AG10803 (cell line): ENCODE results near the gene TIMM10.
A peak's percentile ranks its signal among the peaks of the same experiment; 100 is the strongest.

Source experiments
- DNase-seq: peaks from one replicate; pipeline ENCODE4 v3.0.0; 2010; ENCODE audit warnings: low read depth
- H3K4me3 ChIP-seq: 2 replicates; pipeline ENCODE4 v1.5.1; 2011; ENCODE audit warnings: mild to moderate bottlenecking, low read length, control low read depth
- TF ChIP-seq, protein P1 (sequence below): conservative IDR thresholded peaks from 2 replicates; pipeline ENCODE4 v1.5.1; 2011; ENCODE audit warnings: mild to moderate bottlenecking, low read length, control low read depth, inconsistent platforms

The TIMM10 gene

DNA sequence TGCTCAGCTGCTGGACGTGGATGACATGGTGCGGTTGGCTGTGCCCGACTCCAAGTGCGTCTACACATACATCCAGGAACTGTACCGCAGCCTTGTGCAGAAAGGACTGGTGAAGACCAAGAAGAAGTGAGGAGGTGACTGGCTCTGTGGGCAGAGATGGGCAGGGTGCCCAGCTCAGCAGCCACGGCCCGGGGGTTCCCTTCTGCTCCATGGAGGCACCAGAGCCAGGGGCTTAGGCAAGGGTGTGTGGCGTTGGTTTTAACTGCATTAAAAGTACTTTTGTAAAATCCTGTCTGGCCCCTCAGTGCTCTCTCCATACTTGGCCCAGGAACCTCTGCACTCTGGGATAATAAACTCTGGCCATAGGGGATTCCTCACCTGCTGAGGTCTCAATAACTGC, 19.4 kb upstream of the TIMM10 start:
- no peak overlapping the region for H3K4me3 ChIP-seq
- no peak for DNase-seq
- TF ChIP-seq, protein P1, sequence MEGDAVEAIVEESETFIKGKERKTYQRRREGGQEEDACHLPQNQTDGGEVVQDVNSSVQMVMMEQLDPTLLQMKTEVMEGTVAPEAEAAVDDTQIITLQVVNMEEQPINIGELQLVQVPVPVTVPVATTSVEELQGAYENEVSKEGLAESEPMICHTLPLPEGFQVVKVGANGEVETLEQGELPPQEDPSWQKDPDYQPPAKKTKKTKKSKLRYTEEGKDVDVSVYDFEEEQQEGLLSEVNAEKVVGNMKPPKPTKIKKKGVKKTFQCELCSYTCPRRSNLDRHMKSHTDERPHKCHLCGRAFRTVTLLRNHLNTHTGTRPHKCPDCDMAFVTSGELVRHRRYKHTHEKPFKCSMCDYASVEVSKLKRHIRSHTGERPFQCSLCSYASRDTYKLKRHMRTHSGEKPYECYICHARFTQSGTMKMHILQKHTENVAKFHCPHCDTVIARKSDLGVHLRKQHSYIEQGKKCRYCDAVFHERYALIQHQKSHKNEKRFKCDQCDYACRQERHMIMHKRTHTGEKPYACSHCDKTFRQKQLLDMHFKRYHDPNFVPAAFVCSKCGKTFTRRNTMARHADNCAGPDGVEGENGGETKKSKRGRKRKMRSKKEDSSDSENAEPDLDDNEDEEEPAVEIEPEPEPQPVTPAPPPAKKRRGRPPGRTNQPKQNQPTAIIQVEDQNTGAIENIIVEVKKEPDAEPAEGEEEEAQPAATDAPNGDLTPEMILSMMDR: no peak

DNA sequence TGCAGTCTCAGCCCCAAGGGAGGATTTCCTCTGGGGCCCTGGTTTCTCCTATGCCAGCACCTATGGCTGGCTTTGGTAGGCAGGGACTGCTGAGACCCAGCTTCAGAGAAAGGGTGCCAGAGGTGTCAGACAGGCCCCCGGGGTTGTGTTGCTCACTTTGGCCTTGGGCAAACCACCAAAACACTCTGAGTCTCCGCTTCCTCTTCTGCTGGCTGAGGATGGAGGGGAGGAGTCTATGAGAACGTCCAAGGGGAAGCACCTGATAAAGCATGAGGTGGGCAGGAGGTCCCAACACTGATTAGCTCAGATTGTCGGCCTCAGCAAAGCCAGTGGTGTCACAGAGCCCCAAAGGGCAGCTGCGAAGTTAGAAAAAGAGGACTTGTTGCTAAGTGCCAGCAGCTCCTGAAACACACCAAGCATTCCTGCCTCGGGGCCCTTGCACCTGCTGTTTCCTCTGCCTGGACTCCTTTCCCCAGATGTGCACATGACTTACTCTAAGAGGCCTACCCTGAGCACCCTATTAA, 17.4 kb upstream of the TIMM10 start:
- TF ChIP-seq, protein P1: no peak
- H3K4me3 ChIP-seq: no peak overlapping the region
- DNase-seq: no peak

DNA sequence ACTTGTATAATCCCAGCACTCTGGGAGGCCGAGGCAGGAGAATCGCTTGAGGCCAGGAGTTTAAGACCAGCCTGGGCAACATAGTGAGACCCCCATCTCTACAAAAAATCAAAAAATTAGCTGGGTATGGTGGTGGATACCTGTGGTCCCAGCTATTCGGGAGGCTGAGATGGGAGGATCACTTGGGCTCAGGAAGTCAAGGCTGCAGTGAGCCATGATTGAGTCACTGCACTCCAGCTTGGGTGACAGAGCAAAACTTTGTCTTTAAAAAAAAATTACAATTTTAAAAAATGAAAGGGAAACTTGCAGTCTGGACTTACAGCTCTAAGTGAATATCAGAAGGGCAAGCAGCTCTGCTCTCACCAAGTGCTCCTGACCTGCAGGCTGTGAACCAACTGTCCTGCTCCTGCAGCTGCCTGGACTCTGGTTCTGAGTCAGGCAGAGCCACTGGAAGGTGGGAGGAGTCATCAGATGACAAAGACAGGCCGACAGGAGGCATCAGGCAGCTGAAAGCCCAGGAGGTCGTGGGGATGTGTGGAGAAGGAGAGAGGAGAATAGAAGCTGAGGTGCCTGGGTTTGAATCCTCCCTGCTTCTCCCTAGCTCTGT, 16.4 kb upstream of the TIMM10 start:
- TF ChIP-seq, protein P1: peak; percentile 23
- H3K4me3 ChIP-seq: no peak overlapping the region
- peak; percentile 25 for DNase-seq

DNA sequence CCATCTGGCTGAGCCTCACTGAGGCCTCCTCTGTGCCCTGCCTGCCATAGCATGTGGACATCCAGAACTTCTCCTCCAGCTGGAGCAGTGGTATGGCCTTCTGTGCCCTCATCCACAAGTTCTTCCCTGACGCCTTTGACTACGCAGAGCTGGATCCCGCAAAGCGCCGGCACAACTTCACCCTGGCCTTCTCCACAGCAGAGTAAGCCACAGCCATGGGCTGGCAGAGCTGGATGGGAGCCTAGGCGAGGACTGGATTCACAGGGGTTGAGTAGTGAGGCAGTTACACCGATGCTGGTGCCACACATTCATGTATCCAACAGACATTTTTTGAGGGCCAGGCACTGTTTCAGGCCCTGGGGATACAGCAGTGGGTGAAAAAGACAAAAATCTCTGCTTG, 15.9 kb upstream of the TIMM10 start:
- no peak for DNase-seq
- no peak overlapping the region for H3K4me3 ChIP-seq
- TF ChIP-seq, protein P1: no peak

DNA sequence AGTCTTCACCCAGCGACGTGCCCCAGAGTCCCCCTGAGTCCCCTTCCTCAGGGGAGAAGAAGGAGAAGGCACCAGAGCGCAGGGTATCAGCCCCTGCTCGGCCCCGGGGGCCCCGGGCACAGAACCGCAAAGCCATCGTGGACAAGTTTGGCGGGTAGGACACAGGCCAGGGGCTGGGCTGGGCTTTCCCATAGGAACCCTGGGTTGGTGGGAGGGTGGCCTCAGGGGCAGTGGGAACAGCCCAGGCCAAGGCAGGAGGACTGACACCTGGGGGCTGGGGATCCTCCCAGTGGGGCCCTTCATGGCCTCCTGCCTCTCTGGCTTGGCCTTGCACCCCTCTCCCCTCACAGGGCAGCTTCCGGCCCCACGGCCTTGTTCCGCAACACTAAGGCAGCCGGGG, 15.3 kb upstream of the TIMM10 start:
- TF ChIP-seq, protein P1: no peak
- DNase-seq: no peak
- H3K4me3 ChIP-seq: no peak overlapping the region

DNA sequence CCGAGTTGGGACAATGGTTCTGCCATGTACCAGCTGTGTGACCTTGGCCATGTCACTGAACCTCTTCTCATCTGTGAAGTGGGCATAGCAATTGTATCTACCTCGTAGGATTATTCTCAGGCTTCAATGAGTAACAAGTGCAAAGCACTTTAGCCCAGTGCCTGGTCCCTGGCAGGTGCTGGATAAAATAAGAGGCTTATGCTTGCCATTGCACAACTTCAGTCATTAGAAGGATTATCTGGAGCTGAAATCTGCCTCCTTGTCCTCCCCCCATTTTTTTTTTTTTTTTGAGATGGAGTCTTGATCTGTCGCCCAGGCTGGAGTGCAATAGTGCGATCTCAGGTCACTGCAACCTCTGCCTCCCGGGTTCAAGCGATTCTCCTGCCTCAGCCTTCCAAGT, 14.0 kb upstream of the TIMM10 start:
- TF ChIP-seq, protein P1: no peak
- DNase-seq: no peak
- H3K4me3 ChIP-seq: no peak overlapping the region

DNA sequence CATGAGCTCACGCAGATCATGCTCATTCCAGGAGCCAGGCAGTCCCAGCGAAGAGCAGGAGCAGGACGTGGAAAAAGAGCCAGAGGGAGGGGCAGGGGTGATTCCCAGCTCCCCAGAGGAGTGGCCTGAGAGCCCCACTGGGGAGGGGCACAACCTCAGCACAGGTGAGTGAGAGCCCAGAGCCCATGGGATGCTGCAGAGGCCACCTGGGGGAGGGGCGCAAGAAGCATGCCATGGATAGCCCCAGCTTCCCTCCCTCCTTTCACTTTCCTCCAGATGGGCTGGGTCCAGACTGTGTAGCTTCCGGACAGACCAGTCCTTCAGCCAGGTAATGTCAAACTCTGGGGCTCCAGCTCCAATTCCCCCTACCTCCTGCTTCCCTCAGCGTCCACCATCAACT, 13.0 kb upstream of the TIMM10 start:
- DNase-seq: no peak
- no peak overlapping the region for H3K4me3 ChIP-seq
- TF ChIP-seq, protein P1: no peak
